SU-DHL-6 (cell line): Measurements from ENCODE around the gene DPP6.

Experiments
- H2AFZ ChIP-seq: fragments of 200-600 bp; sonication (generic); 2 replicates; pipeline ENCODE4 v1.6.1; 2014; ENCODE audit warnings: low read depth, mild to moderate bottlenecking, moderate library complexity, mixed read lengths, antibody characterized with exemption, low read length; ENCODE audit not compliant: severe bottlenecking
- H3F3A ChIP-seq: fragments of 200-600 bp; shearing (Covaris generic); 2 replicates; pipeline ENCODE4 v1.6.0; 2016; ENCODE audit warnings: antibody characterized with exemption, mild to moderate bottlenecking; ENCODE audit not compliant: insufficient read depth
- H3K27ac ChIP-seq: fragments of 200-600 bp; sonication (generic); 2 replicates; pipeline ENCODE4 v1.5.1; 2016; ENCODE audit warnings: low read depth, mild to moderate bottlenecking, low read length, moderate library complexity, mixed read lengths
- H3K27me3 ChIP-seq: fragments of 200-600 bp; sonication (generic), shearing (Covaris generic); 2 replicates; pipeline ENCODE4 v1.6.0; 2014; ENCODE audit warnings: mild to moderate bottlenecking, low read length
- H3K36me3 ChIP-seq: fragments of 200-600 bp; sonication (generic); 2 replicates; pipeline ENCODE4 v1.6.1; 2014; ENCODE audit warnings: mild to moderate bottlenecking, low read length, mixed read lengths
- H3K4me2 ChIP-seq: fragments of 300-600, 200-600 bp; shearing (Covaris generic), sonication (generic); 2 replicates; pipeline ENCODE4 v1.6.0; 2014; ENCODE audit warnings: low read length, low read depth, mild to moderate bottlenecking; ENCODE audit not compliant: poor library complexity, severe bottlenecking
- H3K4me3 ChIP-seq: fragments of 200-600 bp; sonication (generic); 2 replicates; pipeline ENCODE4 v1.5.1; 2014; ENCODE audit warnings: antibody characterized with exemption, low read length, mild to moderate bottlenecking, mixed read lengths; ENCODE audit not compliant: insufficient read depth, poor library complexity, severe bottlenecking
- H3K79me2 ChIP-seq: fragments of 200-600 bp; sonication (generic); 2 replicates; pipeline ENCODE4 v1.6.1; 2014; ENCODE audit warnings: mild to moderate bottlenecking, low read length, moderate library complexity; ENCODE audit not compliant: insufficient read depth
- H3K9ac ChIP-seq: fragments of 200-600 bp; sonication (generic); 2 replicates; pipeline ENCODE4 v1.7.0; 2014; ENCODE audit warnings: mild to moderate bottlenecking, low read length
- H3K9me2 ChIP-seq: fragments of 200-600 bp; sonication (generic); replicated peaks from 2 replicates; pipeline ENCODE4 v1.6.1; 2014; ENCODE audit warnings: low read length; ENCODE audit not compliant: insufficient read depth
- H3K9me3 ChIP-seq: fragments of 200-600 bp; sonication (generic); 2 replicates; pipeline ENCODE4 v1.6.1; 2014; ENCODE audit warnings: low read length, mixed read lengths; ENCODE audit not compliant: insufficient read depth
- H4K20me1 ChIP-seq: fragments of 200-600 bp; sonication (generic); 2 replicates; pipeline ENCODE4 v1.6.1; 2014; ENCODE audit warnings: low read depth, mild to moderate bottlenecking, antibody characterized with exemption, low read length, moderate library complexity, mixed read lengths
- EZH2phosphoT487 ChIP-seq: fragments of 200-600 bp; sonication (generic), shearing (Covaris generic); conservative IDR thresholded peaks from 2 replicates; pipeline ENCODE4 v1.6.1; 2018; ENCODE audit warnings: mild to moderate bottlenecking, antibody characterized with exemption, low read length, moderate library complexity, mixed read lengths
- TF ChIP-seq, protein P1 (sequence below): fragments of 200-600 bp; sonication (generic); IDR thresholded peaks from one replicate; pipeline ENCODE4 v1.5.1; 2017; ENCODE audit warnings: antibody characterized with exemption, mild to moderate bottlenecking, low read length, moderate library complexity; ENCODE audit not compliant: insufficient read depth, poor library complexity, severe bottlenecking

DPP6 gene

DNA sequence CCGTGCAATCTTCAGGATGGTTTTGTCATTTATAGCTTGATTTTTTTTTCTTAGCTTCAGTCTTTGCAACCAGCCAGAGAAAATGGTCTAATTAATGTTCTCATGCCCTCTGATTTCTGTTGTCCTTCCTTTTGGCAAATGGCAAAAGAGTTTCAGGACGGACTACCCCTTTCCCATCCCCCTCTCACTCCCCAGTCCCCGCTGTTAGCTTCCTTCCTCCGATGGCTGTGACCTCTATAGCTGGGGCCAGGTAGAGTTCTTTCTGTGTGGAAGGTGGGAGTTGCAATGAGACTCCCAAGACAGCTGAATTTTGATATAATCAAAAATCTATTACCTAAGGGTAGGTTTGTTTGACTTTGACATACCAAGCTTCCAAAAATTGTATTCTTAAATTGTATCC is 588.7 kb downstream of the DPP6 start:
- no peak overlapping the region for H3K9ac ChIP-seq
- H3K27me3 ChIP-seq: no peaks in the 10 kb centered on the region
- no peaks in the 10 kb centered on the region for H3K9me3 ChIP-seq
- no peaks in the 10 kb centered on the region for H3K36me3 ChIP-seq
- no peak overlapping the region for H2AFZ ChIP-seq
- no peaks in the 10 kb centered on the region for H3F3A ChIP-seq
- H4K20me1 ChIP-seq: no peaks in the 10 kb centered on the region
- H3K9me2 ChIP-seq: no peaks in the 10 kb centered on the region
- no peak overlapping the region for H3K4me2 ChIP-seq
- H3K79me2 ChIP-seq: no peaks in the 10 kb centered on the region
- TF ChIP-seq, protein P1, sequence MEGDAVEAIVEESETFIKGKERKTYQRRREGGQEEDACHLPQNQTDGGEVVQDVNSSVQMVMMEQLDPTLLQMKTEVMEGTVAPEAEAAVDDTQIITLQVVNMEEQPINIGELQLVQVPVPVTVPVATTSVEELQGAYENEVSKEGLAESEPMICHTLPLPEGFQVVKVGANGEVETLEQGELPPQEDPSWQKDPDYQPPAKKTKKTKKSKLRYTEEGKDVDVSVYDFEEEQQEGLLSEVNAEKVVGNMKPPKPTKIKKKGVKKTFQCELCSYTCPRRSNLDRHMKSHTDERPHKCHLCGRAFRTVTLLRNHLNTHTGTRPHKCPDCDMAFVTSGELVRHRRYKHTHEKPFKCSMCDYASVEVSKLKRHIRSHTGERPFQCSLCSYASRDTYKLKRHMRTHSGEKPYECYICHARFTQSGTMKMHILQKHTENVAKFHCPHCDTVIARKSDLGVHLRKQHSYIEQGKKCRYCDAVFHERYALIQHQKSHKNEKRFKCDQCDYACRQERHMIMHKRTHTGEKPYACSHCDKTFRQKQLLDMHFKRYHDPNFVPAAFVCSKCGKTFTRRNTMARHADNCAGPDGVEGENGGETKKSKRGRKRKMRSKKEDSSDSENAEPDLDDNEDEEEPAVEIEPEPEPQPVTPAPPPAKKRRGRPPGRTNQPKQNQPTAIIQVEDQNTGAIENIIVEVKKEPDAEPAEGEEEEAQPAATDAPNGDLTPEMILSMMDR: no peak
- no peak for TF ChIP-seq EZH2phosphoT487
- H3K4me3 ChIP-seq: no peak overlapping the region
- no peak overlapping the region for H3K27ac ChIP-seq

DNA sequence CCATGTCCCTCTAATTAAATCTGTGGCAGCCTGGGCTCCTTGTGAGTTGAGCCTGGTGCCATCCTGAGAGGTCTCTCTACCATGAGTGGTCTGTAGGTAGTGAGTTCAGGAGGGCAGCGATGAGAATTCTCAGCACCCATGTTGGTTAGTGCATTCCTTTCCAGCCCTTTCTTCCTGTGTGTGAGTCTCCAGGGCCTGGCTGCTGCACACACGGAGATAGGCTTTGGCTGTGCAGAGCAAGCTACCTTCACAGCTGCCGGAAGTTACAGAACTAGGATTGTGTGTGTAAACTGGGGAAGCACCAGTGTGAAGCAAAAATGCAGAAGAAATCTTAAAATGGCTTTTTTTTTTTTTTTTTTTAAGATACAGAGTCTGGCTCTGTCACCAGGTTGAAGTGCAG is 592.2 kb downstream of the DPP6 start:
- Histone ChIP-seq H3K27me3 (no peaks in the 10 kb centered on the region), H3F3A (no peaks in the 10 kb centered on the region), H3K27ac (no peak overlapping the region), H2AFZ (no peak overlapping the region), H3K36me3 (no peaks in the 10 kb centered on the region), H3K79me2 (no peaks in the 10 kb centered on the region), H3K9me3 (no peaks in the 10 kb centered on the region), H3K4me2 (no peak overlapping the region), H3K9me2 (no peaks in the 10 kb centered on the region), H3K4me3 (no peak overlapping the region), H3K9ac (no peak overlapping the region), H4K20me1 (no peaks in the 10 kb centered on the region)
- TF ChIP-seq, protein P1: no peak
- no peak for TF ChIP-seq EZH2phosphoT487

DNA sequence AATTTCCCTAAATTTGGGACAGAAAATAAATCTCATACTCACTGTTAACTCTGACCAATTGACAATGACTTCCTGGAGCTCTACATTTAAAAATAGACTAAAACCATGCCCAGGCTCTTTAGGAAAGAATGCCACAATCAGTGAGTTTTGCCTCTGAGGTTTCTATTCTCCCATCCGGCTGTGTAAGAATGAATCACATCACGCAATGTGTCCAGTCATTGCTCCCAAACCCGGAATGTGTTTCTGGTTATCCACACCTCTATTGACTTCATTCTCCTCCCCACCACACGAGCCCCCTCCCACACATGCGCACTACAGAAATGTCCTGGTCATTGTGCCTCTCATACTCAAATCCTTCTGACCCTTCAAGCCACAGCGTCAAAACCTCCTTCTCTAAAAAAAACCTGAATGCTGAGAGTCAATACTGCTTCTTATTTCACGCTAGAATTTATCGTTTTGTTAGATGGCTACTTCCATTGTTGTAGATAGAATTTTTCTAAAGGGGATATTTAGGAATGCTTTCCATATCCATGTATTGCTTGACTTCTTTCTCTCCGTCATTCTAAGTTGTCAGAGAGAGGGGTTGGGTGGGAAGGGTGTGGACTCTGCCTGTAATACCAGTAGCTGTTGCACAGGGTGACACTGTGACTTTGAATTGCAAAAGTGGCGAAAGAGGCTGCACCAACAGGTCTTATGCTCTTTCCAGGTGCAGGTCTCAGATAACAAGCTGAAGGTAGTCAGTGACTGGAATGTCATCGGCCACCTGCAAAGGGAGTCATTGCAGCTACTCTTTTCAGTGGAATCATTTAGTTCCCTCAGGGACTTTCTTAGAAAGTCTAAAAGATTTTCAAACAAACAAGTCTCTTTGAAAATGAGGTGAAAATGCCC is 594.2 kb downstream of the DPP6 start:
- H3K27me3 ChIP-seq: no peaks in the 10 kb centered on the region
- H3K36me3 ChIP-seq: no peaks in the 10 kb centered on the region
- H2AFZ ChIP-seq: no peak overlapping the region
- TF ChIP-seq, protein P1: no peak
- no peak for TF ChIP-seq EZH2phosphoT487
- no peaks in the 10 kb centered on the region for H3F3A ChIP-seq
- H3K27ac ChIP-seq: no peak overlapping the region
- no peak overlapping the region for H3K4me2 ChIP-seq
- no peaks in the 10 kb centered on the region for H4K20me1 ChIP-seq
- H3K79me2 ChIP-seq: no peaks in the 10 kb centered on the region
- no peaks in the 10 kb centered on the region for H3K9me3 ChIP-seq
- no peak overlapping the region for H3K4me3 ChIP-seq
- H3K9ac ChIP-seq: no peak overlapping the region
- no peaks in the 10 kb centered on the region for H3K9me2 ChIP-seq
